GM12878 (cell line): ENCODE measurements around the gene ADARB1. TPM values are rescaled to one million over a fixed set of nuclear protein-coding genes. Genes with fewer than 3 reads are reported as not detected.

Experiments
- ASH2L ChIP-seq: fragments of 300-600, 200-600 bp; sonication (generic); IDR thresholded peaks from 2 replicates; pipeline ENCODE4 v1.6.1; 2017; ENCODE audit warnings: low read depth, mild to moderate bottlenecking, borderline replicate concordance
- BRCA1 ChIP-seq: IDR thresholded peaks from 2 replicates; pipeline ENCODE4 v1.6.1; 2011; ENCODE audit warnings: low read depth, low read length, improper control_type of control experiment
- CBX3 ChIP-seq: fragments of 200-600 bp; sonication (generic); IDR thresholded peaks from 2 replicates; pipeline ENCODE4 v1.6.1; 2016; ENCODE audit warnings: low read depth, borderline replicate concordance
- CREM ChIP-seq: IDR thresholded peaks from 2 replicates; pipeline ENCODE4 v1.6.1; 2014; ENCODE audit warnings: antibody characterized with exemption, low read depth
- E2F4 ChIP-seq: IDR thresholded peaks from 2 replicates; pipeline ENCODE4 v1.6.1; 2012; ENCODE audit warnings: low read depth, low read length, improper control_type of control experiment
- FOXM1 ChIP-seq: IDR thresholded peaks from 2 replicates; pipeline ENCODE4 v1.6.1; 2012; ENCODE audit warnings: low read depth, mild to moderate bottlenecking, inconsistent platforms, low read length, moderate library complexity
- HDAC2 ChIP-seq: fragments of 200-600 bp; sonication (generic); IDR thresholded peaks from 2 replicates; pipeline ENCODE4 v1.6.1; 2017
- IRF5 ChIP-seq: fragments of 450-650 bp; IDR thresholded peaks from 2 replicates; pipeline ENCODE4 v1.6.1; 2017; ENCODE audit warnings: borderline replicate concordance
- KDM1A ChIP-seq: fragments of 200-600 bp; sonication (generic); IDR thresholded peaks from 2 replicates; pipeline ENCODE4 v1.6.1; 2016; ENCODE audit warnings: borderline replicate concordance
- MTA2 ChIP-seq: fragments of 450-650 bp; IDR thresholded peaks from 2 replicates; pipeline ENCODE4 v1.6.1; 2016; ENCODE audit warnings: low read depth, mild to moderate bottlenecking, moderate library complexity
- NBN ChIP-seq: fragments of 450-650 bp; IDR thresholded peaks from 2 replicates; pipeline ENCODE4 v1.6.1; 2016
- NFYA ChIP-seq: IDR thresholded peaks from 2 replicates; pipeline ENCODE4 v1.6.1; 2011; ENCODE audit warnings: low read depth, mild to moderate bottlenecking, low read length, improper control_type of control experiment, borderline replicate concordance
- NFYB ChIP-seq: IDR thresholded peaks from 2 replicates; pipeline ENCODE4 v1.6.1; 2011; ENCODE audit warnings: low read depth, mild to moderate bottlenecking, low read length, improper control_type of control experiment, moderate library complexity; ENCODE audit not compliant: insufficient read depth
- NR2F1 ChIP-seq: fragments of 450-650 bp; conservative IDR thresholded peaks from 2 replicates; pipeline ENCODE4 v1.6.1; 2017; ENCODE audit warnings: mild to moderate bottlenecking
- PAX8 ChIP-seq: fragments of 450-650 bp; IDR thresholded peaks from 2 replicates; pipeline ENCODE4 v1.6.1; 2017; ENCODE audit warnings: mild to moderate bottlenecking, moderate library complexity
- POU2F2 ChIP-seq: IDR thresholded peaks from 3 replicates; pipeline ENCODE4 v1.6.1; 2011; ENCODE audit warnings: low read depth, mild to moderate bottlenecking, low read length, borderline replicate concordance
- RFX5 ChIP-seq: IDR thresholded peaks from 2 replicates; pipeline ENCODE4 v1.6.1; 2011; ENCODE audit warnings: low read depth, low read length, improper control_type of control experiment
- SMARCA5 ChIP-seq: fragments of 450-650 bp; IDR thresholded peaks from 2 replicates; pipeline ENCODE4 v1.6.1; 2017; ENCODE audit warnings: mild to moderate bottlenecking
- TARDBP ChIP-seq: IDR thresholded peaks from 2 replicates; pipeline ENCODE4 v1.6.1; 2016; ENCODE audit warnings: borderline replicate concordance
- TBL1XR1 ChIP-seq: IDR thresholded peaks from 2 replicates; pipeline ENCODE4 v1.6.1; 2012; ENCODE audit warnings: low read depth, low read length, improper control_type of control experiment
- ZNF207 ChIP-seq: fragments of 450-650 bp; IDR thresholded peaks from 2 replicates; pipeline ENCODE4 v1.6.1; 2014; ENCODE audit warnings: antibody characterized with exemption, mild to moderate bottlenecking, borderline replicate concordance
- polyA plus RNA-seq, 11 experiments: library from polyadenylated mRNA; depleted of rRNA in 4 of 11; unstranded in 6 of 11; stranded (reverse) in 5 of 11; fragments of >200 nt; fragmentation: Nextera tagmentation in 4 of 11; fragmentation: Illumina TruSeq in 1 of 11; extraction: Ambion mirVana in 4 of 11; extraction: Trizol in 1 of 11; gene quantifications; 1 replicate in 1 of 11; 2 replicates in 10 of 11; pipeline versions ENCODE4 v1.2.1 to v1.2.3, GENCODE V29; 2011 to 2016; ENCODE audit warnings: inconsistent platforms in 2 of 11, missing spikeins in 2 of 11, low read depth in 1 of 11
- total RNA-seq, 4 experiments: library from RNA; depleted of rRNA in 3 of 4; stranded (reverse); fragments of >200 nt in 3 of 4; fragmentation: Illumina TruSeq in 1 of 4; extraction: Trizol in 1 of 4; gene quantifications; 2 replicates each; pipeline versions ENCODE4 v1.2.1 to v1.2.3, GENCODE V29; 2013 to 2021
- TF ChIP-seq, protein P1 (sequence below): fragments of 450-650 bp; IDR thresholded peaks from 2 replicates; pipeline ENCODE4 v1.6.1; 2016; ENCODE audit warnings: mild to moderate bottlenecking
- TF ChIP-seq, protein P2 (sequence below): IDR thresholded peaks from 2 replicates; pipeline ENCODE4 v1.6.1; 2011; ENCODE audit warnings: mild to moderate bottlenecking, low read depth, low read length, moderate library complexity; ENCODE audit not compliant: insufficient replicate concordance

The ADARB1 gene
- total and polyA plus RNA-seq, 10 of the 15 experiments (the other 5 are each of a cell fraction or from before 2014, with no cell fraction given): 5.7 to 61.7 (median 25.3) TPM

DNA sequence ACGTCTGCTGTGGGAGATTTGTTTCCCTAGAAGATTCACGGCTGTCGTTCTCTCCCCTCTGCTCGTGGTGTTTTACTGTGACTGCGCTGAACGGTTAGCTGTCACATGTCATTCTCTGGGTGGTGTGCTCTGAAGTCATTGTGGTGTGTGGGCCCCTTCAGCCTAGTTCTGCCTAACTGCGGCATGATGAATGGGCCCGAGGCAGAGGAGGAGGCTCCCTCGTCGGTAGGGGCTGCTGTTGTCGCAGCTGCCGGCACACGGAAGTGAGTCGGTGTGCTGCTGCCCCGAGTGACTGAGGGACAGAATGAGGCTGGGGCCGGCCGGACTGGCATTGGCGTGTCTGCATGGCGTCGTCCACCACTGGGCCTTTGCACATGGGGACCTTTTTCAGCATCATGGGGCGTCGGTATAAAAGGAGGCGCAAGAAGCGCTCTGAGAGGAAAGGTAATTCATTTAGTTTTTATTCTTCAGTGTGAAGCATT, 77.9 kb downstream of the ADARB1 start (continued):
- no peak for TF ChIP-seq KDM1A
- no peak for TF ChIP-seq E2F4
- TF ChIP-seq, protein P1, sequence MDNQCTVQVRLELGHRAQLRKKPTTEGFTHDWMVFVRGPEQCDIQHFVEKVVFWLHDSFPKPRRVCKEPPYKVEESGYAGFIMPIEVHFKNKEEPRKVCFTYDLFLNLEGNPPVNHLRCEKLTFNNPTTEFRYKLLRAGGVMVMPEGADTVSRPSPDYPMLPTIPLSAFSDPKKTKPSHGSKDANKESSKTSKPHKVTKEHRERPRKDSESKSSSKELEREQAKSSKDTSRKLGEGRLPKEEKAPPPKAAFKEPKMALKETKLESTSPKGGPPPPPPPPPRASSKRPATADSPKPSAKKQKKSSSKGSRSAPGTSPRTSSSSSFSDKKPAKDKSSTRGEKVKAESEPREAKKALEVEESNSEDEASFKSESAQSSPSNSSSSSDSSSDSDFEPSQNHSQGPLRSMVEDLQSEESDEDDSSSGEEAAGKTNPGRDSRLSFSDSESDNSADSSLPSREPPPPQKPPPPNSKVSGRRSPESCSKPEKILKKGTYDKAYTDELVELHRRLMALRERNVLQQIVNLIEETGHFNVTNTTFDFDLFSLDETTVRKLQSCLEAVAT: peak; percentile 40; the same call in 1 of the 2 replicates
- no peak for TF ChIP-seq HDAC2
- no peak for TF ChIP-seq PAX8
- TF ChIP-seq NFYA: no peak
- TF ChIP-seq NR2F1: no peak
- TF ChIP-seq TARDBP: no peak
- TF ChIP-seq MTA2: peak; percentile 20; the same call in 1 of the 2 replicates
- no peak for TF ChIP-seq CBX3
- TF ChIP-seq POU2F2: no peak; the same call in 2 of the 3 replicates
- TF ChIP-seq RFX5: no peak
- peak; percentile 78 for TF ChIP-seq NBN
- TF ChIP-seq CREM: 0 out of 2 replicates have a peak, but pooled peaks have one; percentile 18
- no peak for TF ChIP-seq IRF5
- no peak for TF ChIP-seq FOXM1
- no peak for TF ChIP-seq ASH2L
- TF ChIP-seq, protein P2, sequence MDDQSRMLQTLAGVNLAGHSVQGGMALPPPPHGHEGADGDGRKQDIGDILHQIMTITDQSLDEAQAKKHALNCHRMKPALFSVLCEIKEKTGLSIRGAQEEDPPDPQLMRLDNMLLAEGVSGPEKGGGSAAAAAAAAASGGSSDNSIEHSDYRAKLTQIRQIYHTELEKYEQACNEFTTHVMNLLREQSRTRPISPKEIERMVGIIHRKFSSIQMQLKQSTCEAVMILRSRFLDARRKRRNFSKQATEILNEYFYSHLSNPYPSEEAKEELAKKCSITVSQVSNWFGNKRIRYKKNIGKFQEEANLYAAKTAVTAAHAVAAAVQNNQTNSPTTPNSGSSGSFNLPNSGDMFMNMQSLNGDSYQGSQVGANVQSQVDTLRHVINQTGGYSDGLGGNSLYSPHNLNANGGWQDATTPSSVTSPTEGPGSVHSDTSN: peak; percentile 81
- no peak for TF ChIP-seq ZNF207
- TF ChIP-seq NFYB: no peak
- TF ChIP-seq SMARCA5: peak; percentile 78; the same call in 1 of the 2 replicates
- no peak for TF ChIP-seq TBL1XR1
- TF ChIP-seq BRCA1: no peak
